ENCODE measurements around the gene VASH1. TPM values are rescaled to one million over a fixed set of nuclear protein-coding genes. Genes with fewer than 3 reads are reported as not detected.
A peak's percentile ranks its signal among the peaks of the same experiment; 100 is the strongest.
"Not testable (repeated sequence)": the region's sequence is repeated elsewhere in the genome, so short reads cannot be mapped to it uniquely, and the experiment has no call there.

VASH1 gene
- total RNA-seq (10 to 100 TPM; 11.7 to 16.8 TPM), total RNA-seq (17.9 to 35.2 reads per million in 2 donors)

GRCh38 chr14:76761136-76761959 is at the start of gene VASH1:
TSS of gene VASH1 (plus strand) at chr14:76761468. CDS start at chr14:76762822, 1,354 bp downstream.
- peak within 1 kb of the TSS; percentile 96 for H3K27ac Mint-ChIP-seq
- DNase-seq: peak; percentile 26 to 40 (median 40)
- peak within 1 kb of the TSS; percentile 92 for H3K4me3 Mint-ChIP-seq
- ATAC-seq: peak; percentile 77
- peaks cover 3% of the 10 kb centered on the region for H3K36me3 Mint-ChIP-seq (ENCODE audit: low read depth)
- peaks cover 22% of the 10 kb centered on the region for H3K4me1 Mint-ChIP-seq
- no peaks in the 10 kb centered on the region for H3K9me3 ChIP-seq (ENCODE audit: control insufficient read depth, low read length, poor library complexity, severe bottlenecking)
- H3K27me3 Mint-ChIP-seq: peaks cover 19% of the 10 kb centered on the region

DNA sequence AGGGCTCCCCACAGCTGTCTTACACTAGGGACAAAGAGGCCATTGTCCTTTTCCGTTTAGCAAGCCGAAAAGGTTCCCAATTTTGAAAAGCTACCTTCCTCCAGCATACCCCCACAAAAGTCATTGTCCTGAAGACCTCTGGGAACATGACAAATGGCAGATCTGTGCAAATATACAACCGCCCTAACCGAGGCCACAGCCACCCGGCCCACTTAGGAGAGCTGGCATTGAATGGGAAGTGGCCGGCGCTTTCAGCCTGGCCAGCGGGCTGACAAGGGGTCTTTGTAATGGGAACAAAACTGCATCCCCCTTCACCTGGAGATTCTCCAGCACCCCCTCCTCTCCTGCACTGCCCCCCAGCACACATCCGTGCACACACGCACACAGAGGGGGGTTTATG is 48.1 kb upstream of the VASH1 start:
- Mint-ChIP-seq H3K36me3 (ENCODE audit: low read depth) (no peaks in the 10 kb centered on the region), H3K27me3 (peaks cover 46% of the 10 kb centered on the region), H3K4me1 (no peaks in the 10 kb centered on the region), H3K27ac (no peak overlapping the region), H3K4me3 (no peak overlapping the region)
- DNase-seq: no peak
- no peaks in the 10 kb centered on the region for H3K9me3 ChIP-seq (ENCODE audit: control insufficient read depth, low read length, poor library complexity, severe bottlenecking)
- ATAC-seq: no peak

DNA sequence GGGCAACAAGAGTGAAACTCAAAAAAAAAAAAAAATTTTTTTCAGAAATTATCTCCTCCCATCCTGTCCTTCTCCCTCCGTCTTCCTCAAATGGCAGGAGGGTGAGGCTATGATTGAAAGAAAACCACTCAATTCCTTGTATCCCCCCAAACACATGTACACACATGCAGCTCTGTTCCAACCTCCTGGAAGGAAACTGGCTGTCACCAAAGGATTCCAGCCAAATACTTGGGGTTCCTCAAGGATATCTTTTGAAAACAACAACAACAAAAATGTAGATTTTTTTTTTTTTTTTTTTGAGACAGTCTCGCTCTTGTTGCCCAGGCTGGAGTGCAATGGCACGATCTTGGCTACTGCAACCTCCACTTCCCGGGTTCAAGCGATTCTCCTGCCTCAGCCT is 46.8 kb upstream of the VASH1 start:
- H3K9me3 ChIP-seq (ENCODE audit: control insufficient read depth, low read length, poor library complexity, severe bottlenecking): no peaks in the 10 kb centered on the region
- Mint-ChIP-seq H3K4me3 (no peak overlapping the region), H3K27me3 (peaks cover 49% of the 10 kb centered on the region), H3K36me3 (ENCODE audit: low read depth) (no peaks in the 10 kb centered on the region), H3K27ac (no peak overlapping the region), H3K4me1 (peaks cover 2% of the 10 kb centered on the region)
- ATAC-seq: no peak
- DNase-seq: no peak

GRCh38 chr14:76715101-76715500 is 46.2 kb upstream of the VASH1 start:
- H3K4me3 Mint-ChIP-seq: no peak overlapping the region
- no peaks in the 10 kb centered on the region for H3K36me3 Mint-ChIP-seq (ENCODE audit: low read depth)
- DNase-seq (no peak), ATAC-seq (no peak)
- H3K9me3 ChIP-seq (ENCODE audit: control insufficient read depth, low read length, poor library complexity, severe bottlenecking): no peaks in the 10 kb centered on the region
- H3K4me1 Mint-ChIP-seq: peaks cover 2% of the 10 kb centered on the region
- peaks cover 49% of the 10 kb centered on the region for H3K27me3 Mint-ChIP-seq
- H3K27ac Mint-ChIP-seq: no peak overlapping the region

DNA sequence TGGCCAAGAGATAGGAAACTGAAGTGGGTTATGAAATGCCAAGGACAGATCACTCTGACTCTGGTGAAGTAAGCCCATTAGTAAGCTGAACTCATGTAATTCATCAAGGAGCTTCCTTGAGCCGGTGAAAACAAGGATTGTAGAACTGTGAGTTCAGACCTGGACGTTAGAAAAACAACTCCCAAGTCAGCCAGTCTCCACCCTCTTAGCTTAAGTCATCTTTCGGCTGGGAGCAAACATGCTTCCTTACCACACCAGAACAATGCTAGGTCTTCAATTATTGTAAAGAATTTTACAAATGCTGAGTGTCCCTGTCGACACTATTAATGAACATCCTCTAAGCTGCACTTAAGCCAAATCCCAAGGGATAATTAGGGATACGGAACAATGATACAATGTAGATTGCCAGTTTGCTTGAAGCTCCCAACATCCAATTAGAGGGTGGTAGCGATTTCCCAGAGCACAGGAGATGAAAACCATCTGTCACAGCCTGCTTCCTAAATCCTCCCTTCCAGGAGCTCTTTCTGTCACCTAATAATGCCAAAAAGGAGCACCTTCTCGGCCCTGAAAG is 45.7 kb upstream of the VASH1 start:
- no peak for ATAC-seq
- Mint-ChIP-seq H3K27ac (no peak overlapping the region), H3K36me3 (ENCODE audit: low read depth) (no peaks in the 10 kb centered on the region), H3K27me3 (peaks cover 44% of the 10 kb centered on the region), H3K4me1 (peaks cover 7% of the 10 kb centered on the region), H3K4me3 (no peak overlapping the region)
- DNase-seq: no peak
- no peaks in the 10 kb centered on the region for H3K9me3 ChIP-seq (ENCODE audit: control insufficient read depth, low read length, poor library complexity, severe bottlenecking)

DNA sequence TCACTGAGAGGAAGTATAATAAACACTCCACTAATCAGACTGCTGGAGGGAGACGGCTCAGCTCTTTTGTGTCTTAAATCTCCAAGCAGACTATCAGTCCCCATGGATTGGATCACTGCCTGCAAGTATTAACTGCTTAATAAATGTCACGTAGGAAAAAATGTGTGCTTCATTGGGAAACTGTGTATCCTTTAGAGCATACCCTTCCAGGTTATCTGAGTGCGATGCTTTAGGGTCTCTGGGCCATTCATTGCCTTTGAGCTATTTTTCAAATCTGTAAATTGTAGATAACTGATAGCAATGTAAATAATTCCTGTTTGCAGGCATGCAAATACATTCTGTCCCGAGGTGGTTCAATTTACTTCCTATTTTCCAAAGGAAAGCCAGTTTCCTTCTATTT is 45.0 kb upstream of the VASH1 start:
- no peak overlapping the region for H3K4me3 Mint-ChIP-seq
- DNase-seq (no peak), ATAC-seq (no peak)
- H3K9me3 ChIP-seq (ENCODE audit: control insufficient read depth, low read length, poor library complexity, severe bottlenecking): no peaks in the 10 kb centered on the region
- no peaks in the 10 kb centered on the region for H3K36me3 Mint-ChIP-seq (ENCODE audit: low read depth)
- H3K27me3 Mint-ChIP-seq: peaks cover 37% of the 10 kb centered on the region
- no peak overlapping the region for H3K27ac Mint-ChIP-seq
- H3K4me1 Mint-ChIP-seq: peaks cover 8% of the 10 kb centered on the region

GRCh38 chr14:76717508-76718290 is 43.6 kb upstream of the VASH1 start:
- peaks cover 8% of the 10 kb centered on the region for H3K4me1 Mint-ChIP-seq
- peaks cover 37% of the 10 kb centered on the region for H3K27me3 Mint-ChIP-seq
- no peak overlapping the region for H3K4me3 Mint-ChIP-seq
- DNase-seq: no peak
- no peak for ATAC-seq
- no peaks in the 10 kb centered on the region for H3K36me3 Mint-ChIP-seq (ENCODE audit: low read depth)
- H3K27ac Mint-ChIP-seq: no peak overlapping the region
- no peaks in the 10 kb centered on the region for H3K9me3 ChIP-seq (ENCODE audit: control insufficient read depth, low read length, poor library complexity, severe bottlenecking)

DNA sequence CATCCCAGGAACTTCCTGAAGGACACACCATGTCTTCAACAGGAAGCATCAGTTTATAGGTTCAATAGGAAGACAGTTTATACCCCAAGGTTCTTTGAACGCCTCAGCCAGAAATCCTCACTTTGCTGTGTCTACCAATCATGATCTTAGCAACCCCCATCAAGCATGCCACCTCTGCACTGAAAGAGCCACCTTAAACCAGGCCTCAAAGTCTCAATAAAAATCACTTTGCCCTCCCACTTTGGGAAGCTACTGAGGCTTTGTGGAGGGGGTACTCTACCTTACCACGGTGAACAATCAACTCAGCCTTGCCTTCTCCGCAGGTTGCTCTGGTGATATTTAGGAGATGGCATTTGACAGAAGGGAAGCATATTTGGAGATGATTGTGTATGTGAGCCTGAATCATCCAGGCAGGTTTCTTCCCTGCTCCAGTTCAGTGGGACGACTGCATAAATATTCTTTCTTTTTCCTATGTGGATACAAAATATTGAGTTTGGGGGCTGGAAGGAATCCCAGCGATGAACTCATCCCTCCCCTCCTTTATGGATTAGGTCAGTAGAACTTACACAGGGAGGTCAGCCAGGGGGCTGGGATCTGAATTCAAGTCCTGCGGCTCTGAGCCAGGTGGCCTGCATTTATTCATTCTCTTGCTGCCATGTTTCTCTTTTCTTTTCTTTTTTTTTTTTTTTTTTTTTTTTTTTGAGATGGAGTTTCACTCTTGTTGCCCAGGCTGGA is 42.8 kb upstream of the VASH1 start:
- H3K4me3 Mint-ChIP-seq: no peak overlapping the region
- H3K27me3 Mint-ChIP-seq: peaks cover 35% of the 10 kb centered on the region
- H3K27ac Mint-ChIP-seq: no peak overlapping the region
- peaks cover 8% of the 10 kb centered on the region for H3K4me1 Mint-ChIP-seq
- ATAC-seq (no peak), DNase-seq (no peak)
- H3K9me3 ChIP-seq (ENCODE audit: control insufficient read depth, low read length, poor library complexity, severe bottlenecking): no peaks in the 10 kb centered on the region
- H3K36me3 Mint-ChIP-seq (ENCODE audit: low read depth): no peaks in the 10 kb centered on the region

GRCh38 chr14:76719666-76720065 is 41.6 kb upstream of the VASH1 start:
- H3K36me3 Mint-ChIP-seq (ENCODE audit: low read depth): no peaks in the 10 kb centered on the region
- H3K4me1 Mint-ChIP-seq: peaks cover 10% of the 10 kb centered on the region
- H3K27me3 Mint-ChIP-seq: peaks cover 42% of the 10 kb centered on the region
- DNase-seq (no peak), ATAC-seq (no peak)
- no peak overlapping the region for H3K27ac Mint-ChIP-seq
- H3K4me3 Mint-ChIP-seq: peak overlapping the region; percentile 68
- H3K9me3 ChIP-seq (ENCODE audit: control insufficient read depth, low read length, poor library complexity, severe bottlenecking): no peaks in the 10 kb centered on the region

DNA sequence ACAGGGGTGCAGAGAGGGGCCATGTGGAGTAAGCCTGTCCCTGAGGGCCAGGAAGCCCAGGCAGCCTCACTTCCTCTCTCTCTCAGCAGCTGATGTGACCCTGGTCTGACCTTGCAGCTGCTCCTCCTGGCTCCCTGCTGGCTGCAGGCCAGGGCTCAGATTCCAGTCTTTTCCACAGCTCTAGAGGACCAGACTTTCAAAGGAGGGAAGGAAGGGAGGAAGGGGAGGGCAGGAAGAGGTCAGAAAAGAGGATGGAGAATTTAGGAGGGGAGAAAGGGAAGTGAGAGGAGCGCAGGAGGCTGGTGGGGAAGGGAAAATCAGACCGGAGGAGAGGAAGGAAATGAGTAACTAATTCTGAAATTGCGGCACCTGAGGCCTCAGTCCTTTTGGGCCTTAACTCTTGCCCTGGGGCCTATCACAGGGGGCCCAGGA is 40.9 kb upstream of the VASH1 start:
- no peak for DNase-seq
- peaks cover 43% of the 10 kb centered on the region for H3K27me3 Mint-ChIP-seq
- ATAC-seq: no peak
- peaks cover 10% of the 10 kb centered on the region for H3K4me1 Mint-ChIP-seq
- peak overlapping the region; percentile 74 for H3K4me3 Mint-ChIP-seq
- no peaks in the 10 kb centered on the region for H3K9me3 ChIP-seq (ENCODE audit: control insufficient read depth, low read length, poor library complexity, severe bottlenecking)
- H3K27ac Mint-ChIP-seq: peak overlapping the region; percentile 78
- H3K36me3 Mint-ChIP-seq (ENCODE audit: low read depth): no peaks in the 10 kb centered on the region

- Mint-ChIP-seq H3K4me1 (peaks cover 10% of the 10 kb centered on the region), H3K27me3 (peaks cover 35% of the 10 kb centered on the region)
- not testable (repeated sequence) for H3K36me3 Mint-ChIP-seq (ENCODE audit: low read depth); ATAC-seq; H3K9me3 ChIP-seq (ENCODE audit: control insufficient read depth, low read length, poor library complexity, severe bottlenecking); H3K27ac Mint-ChIP-seq; H3K4me3 Mint-ChIP-seq; DNase-seq
Observed at GRCh38 chr14:76721506-76721905, 39.8 kb upstream of the VASH1 start.

- no peaks in the 10 kb centered on the region for H3K9me3 ChIP-seq (ENCODE audit: control insufficient read depth, low read length, poor library complexity, severe bottlenecking)
- no peak for DNase-seq
- no peaks in the 10 kb centered on the region for H3K36me3 Mint-ChIP-seq (ENCODE audit: low read depth)
- peaks cover 8% of the 10 kb centered on the region for H3K4me1 Mint-ChIP-seq
- peaks cover 41% of the 10 kb centered on the region for H3K27me3 Mint-ChIP-seq
- H3K4me3 Mint-ChIP-seq: no peak overlapping the region
- H3K27ac Mint-ChIP-seq: no peak overlapping the region
- no peak for ATAC-seq
Observed at GRCh38 chr14:76724651-76725550, 36.4 kb upstream of the VASH1 start.
